GM18951 (cell line): ENCODE measurements around the gene ASF1B.

Experiments used
- POLR2A ChIP-seq: IDR thresholded peaks from 4 replicates; pipeline ENCODE4 v1.6.1; 2011; ENCODE audit warnings: mild to moderate bottlenecking; ENCODE audit not compliant: insufficient read length, insufficient read depth; ENCODE audit errors: extremely low read depth
- in situ Hi-C: fragments of 300-500 bp; cut with MboI; formaldehyde crosslinking; loops from one replicate; pipeline ENCODE4 v1.12.0; 2022; ENCODE audit warnings: low sequenced_read_pairs, mixed read lengths, inconsistent platforms; ENCODE audit not compliant: unreplicated experiment

Gene ASF1B

DNA sequence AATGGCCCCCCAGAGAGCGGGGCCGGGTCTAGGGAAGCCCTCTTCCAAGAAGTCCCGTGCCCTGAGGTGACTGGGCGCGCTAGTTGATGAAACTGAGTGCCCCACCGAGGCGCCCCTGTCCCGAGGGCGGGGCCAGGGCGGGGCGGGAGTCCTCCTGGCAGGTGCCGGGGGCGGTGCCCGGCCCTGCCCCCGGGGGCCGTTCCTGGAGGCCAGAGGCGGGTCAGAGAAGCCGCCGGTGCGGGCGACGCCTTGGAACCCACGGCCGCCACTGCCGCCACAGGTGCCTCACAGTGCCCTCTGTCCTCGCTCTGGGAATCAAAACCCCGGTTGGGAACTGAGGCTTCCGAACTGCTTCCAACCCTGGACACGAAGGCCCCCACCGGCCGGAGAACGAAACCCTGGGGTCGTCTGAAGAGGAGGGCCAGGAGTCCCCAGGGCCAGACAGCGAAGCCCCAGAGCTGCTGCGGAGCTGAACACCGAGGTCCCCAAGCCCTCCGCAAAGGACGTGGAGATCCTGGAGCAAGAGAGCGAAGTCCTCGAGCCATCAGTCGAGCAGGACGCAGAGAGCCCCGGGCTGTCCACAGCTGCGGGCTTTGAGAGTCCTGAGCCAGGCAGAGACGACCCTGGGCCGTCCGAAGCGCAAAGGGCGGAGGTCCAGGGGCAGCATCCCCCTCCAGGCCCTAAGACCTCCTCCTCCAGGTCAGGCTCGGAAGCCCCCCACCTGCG, 63.7 kb downstream of the ASF1B start, which contains the start of gene MISP3:
Gene MISP3 (plus strand): TSS at position 252 of the 726 bp plus-strand sequence. CDS start 524 bp downstream, outside the sequence.
- in situ Hi-C loops = loop anchor here (5.0 to 10.0 kb wide), 2 partner anchors 190 to 478 kb away; no protein-coding TSS in a partner anchor
- TF ChIP-seq POLR2A = no peak

DNA sequence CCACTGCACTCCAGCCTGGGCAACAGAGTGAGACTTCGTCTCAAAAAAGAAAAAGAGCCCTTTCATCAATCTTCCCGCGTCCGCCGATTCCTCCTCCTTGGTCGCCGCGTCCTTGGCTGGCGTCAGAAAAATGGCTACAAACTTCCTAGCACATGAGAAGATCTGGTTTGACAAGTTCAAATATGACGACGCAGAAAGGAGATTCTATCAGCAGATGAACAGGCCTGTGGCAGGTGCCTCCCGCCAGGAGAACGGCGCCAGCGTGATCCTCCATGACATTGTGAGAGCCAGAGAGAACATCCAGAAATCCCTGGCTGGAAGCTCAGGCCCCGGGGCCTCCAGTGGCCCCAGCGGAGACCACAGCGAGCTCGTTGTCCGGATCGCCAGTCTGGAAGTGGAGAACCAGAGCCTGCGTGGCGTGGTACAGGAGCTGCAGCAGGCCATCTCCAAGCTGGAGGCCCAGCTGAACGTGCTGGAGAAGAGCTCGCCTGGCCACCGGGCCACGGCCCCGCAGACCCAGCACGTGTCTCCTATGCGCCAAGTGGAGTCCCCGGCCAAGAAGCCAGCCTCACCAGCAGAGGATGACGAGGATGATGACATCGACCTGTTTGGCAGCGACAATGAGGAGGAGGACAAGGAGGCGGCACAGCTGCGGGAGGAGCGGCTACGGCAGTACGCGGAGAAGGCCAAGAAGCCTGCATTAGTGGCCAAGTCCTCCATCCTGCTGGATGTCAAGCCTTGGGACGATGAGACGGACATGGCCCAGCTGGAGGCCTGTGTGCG, 65.9 kb downstream of the ASF1B start:
- in situ Hi-C loops = loop anchor here (5.0 to 10.0 kb wide), 2 partner anchors 188 to 476 kb away; no protein-coding TSS in a partner anchor

More for the DNA sequence above, 65.9 kb downstream of the ASF1B start:
- no peak for TF ChIP-seq POLR2A
